GM12892 (cell line): ENCODE measurements around the gene DRC7.

Experiments
- POLR2A ChIP-seq: IDR thresholded peaks from 2 replicates; pipeline ENCODE4 v1.6.1; 2011; ENCODE audit warnings: low read depth, low read length, control low read depth
- POLR2AphosphoS5 ChIP-seq: IDR thresholded peaks from 2 replicates; pipeline ENCODE4 v1.6.1; 2011; ENCODE audit warnings: low read depth, low read length, control low read depth
- TAF1 ChIP-seq: IDR thresholded peaks from 2 replicates; pipeline ENCODE4 v1.6.1; 2011; ENCODE audit warnings: low read depth, mild to moderate bottlenecking, control low read depth, low read length, borderline replicate concordance

DNA sequence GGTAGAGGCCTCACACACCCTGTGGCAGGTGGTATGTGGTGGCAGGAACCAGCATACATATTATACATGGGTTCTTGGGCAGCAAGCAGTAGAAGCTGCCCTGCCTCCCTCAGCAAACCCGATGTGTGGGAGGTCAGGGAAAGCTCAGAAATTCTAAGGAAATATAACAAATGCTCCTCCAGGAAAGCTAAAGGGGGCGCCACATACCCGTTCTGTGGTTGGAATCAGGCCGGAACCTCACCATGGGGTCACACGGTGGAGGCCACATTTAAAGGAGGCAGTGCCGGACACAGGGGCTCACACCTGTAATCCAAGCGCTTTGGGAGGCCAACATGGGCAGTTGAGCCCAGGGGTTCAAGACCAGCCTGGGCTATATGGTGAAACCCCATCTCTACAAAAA, 28.6 kb downstream of the DRC7 start:
- TF ChIP-seq TAF1 (no peak), POLR2A (no peak), POLR2AphosphoS5 (no peak)
